H1 (cell line): Measurements from ENCODE around the gene ZBTB38. TPM values are rescaled to one million over a fixed set of nuclear protein-coding genes. Genes with fewer than 3 reads are reported as not detected.

ENCODE experiments used
- ASH2L ChIP-seq: fragments of 200-600, 300-600 bp; sonication (generic); IDR thresholded peaks from one replicate; pipeline ENCODE4 v1.7.1; 2017; ENCODE audit warnings: low read length
- BCL11A ChIP-seq, 2 experiments: IDR thresholded peaks; one replicate each; pipeline ENCODE4 v1.6.1; 2011; ENCODE audit warnings: low read depth in 2 of 2, low read length in 2 of 2, mild to moderate bottlenecking in 2 of 2
- BRCA1 ChIP-seq: IDR thresholded peaks from 2 replicates; pipeline ENCODE4 v1.6.1; 2012; ENCODE audit warnings: low read depth, low read length, improper control_type of control experiment
- CBX8 ChIP-seq: fragments of 300-800, 300-1000 bp; sonication (generic); IDR thresholded peaks from 2 replicates; pipeline ENCODE4 v1.7.1; 2016; ENCODE audit warnings: low read depth, low read length, borderline replicate concordance
- CREB1 ChIP-seq: IDR thresholded peaks from 2 replicates; pipeline ENCODE4 v1.6.1; 2012; ENCODE audit warnings: inconsistent platforms
- EGR1 ChIP-seq: IDR thresholded peaks from 2 replicates; pipeline ENCODE4 v1.6.1; 2011; ENCODE audit warnings: low read depth, low read length, borderline replicate concordance
- EP300 ChIP-seq, 2 experiments: IDR thresholded peaks; 1 replicate in 1 of 2; 2 replicates in 1 of 2; pipeline ENCODE4 v1.6.1; 2011 to 2012; ENCODE audit warnings: low read depth in 2 of 2, low read length in 2 of 2, mild to moderate bottlenecking in 2 of 2, borderline replicate concordance in 1 of 2, inconsistent platforms in 1 of 2, moderate library complexity in 1 of 2
- KDM1A ChIP-seq: fragments of 200-600, 300-600 bp; sonication (generic); IDR thresholded peaks from 2 replicates; pipeline ENCODE4 v1.7.1; 2016; ENCODE audit warnings: mild to moderate bottlenecking, low read length, borderline replicate concordance
- KDM4A ChIP-seq: IDR thresholded peaks from one replicate; pipeline ENCODE4 v1.7.1; 2012; ENCODE audit warnings: low read depth, mild to moderate bottlenecking, moderate library complexity, low read length, inconsistent platforms; ENCODE audit not compliant: severe bottlenecking
- KDM5A ChIP-seq: fragments of 200-600 bp; IDR thresholded peaks from 2 replicates; pipeline ENCODE4 v1.7.1; 2012; ENCODE audit warnings: mild to moderate bottlenecking, low read length, inconsistent platforms, mixed read lengths
- POLR2A ChIP-seq, 2 experiments: IDR thresholded peaks; 1 replicate in 1 of 2; 2 replicates in 1 of 2; pipeline ENCODE4 v1.6.1; 2011; ENCODE audit warnings: low read depth in 2 of 2, low read length in 2 of 2, mild to moderate bottlenecking in 2 of 2; ENCODE audit errors: control extremely low read depth in 1 of 2
- RBBP5 ChIP-seq: IDR thresholded peaks from 2 replicates; pipeline ENCODE4 v1.7.1; 2012; ENCODE audit warnings: low read depth, mild to moderate bottlenecking, inconsistent platforms, low read length, moderate library complexity, borderline replicate concordance
- SAP30 ChIP-seq: fragments of 300-600 bp; sonication (generic); IDR thresholded peaks from 2 replicates; pipeline ENCODE4 v1.7.1; 2012; ENCODE audit warnings: low read length, moderate library complexity, mild to moderate bottlenecking, inconsistent platforms; ENCODE audit not compliant: insufficient read depth, insufficient replicate concordance
- SIX5 ChIP-seq: IDR thresholded peaks from 2 replicates; pipeline ENCODE4 v1.6.1; 2011; ENCODE audit warnings: mild to moderate bottlenecking, low read depth, low read length
- SRF ChIP-seq: IDR thresholded peaks from 2 replicates; pipeline ENCODE4 v1.6.1; 2011; ENCODE audit warnings: mild to moderate bottlenecking, low read depth, low read length, moderate library complexity
- TAF1 ChIP-seq: IDR thresholded peaks from 2 replicates; pipeline ENCODE4 v1.6.1; 2011; ENCODE audit warnings: mild to moderate bottlenecking, low read depth, low read length
- YY1 ChIP-seq: IDR thresholded peaks from 2 replicates; pipeline ENCODE4 v1.6.1; 2011; ENCODE audit warnings: low read depth, mild to moderate bottlenecking, low read length
- polyA plus RNA-seq, 7 experiments: library from polyadenylated mRNA; depleted of rRNA in 3 of 7; stranded (reverse) in 5 of 7; unstranded in 2 of 7; fragments of >200 nt in 5 of 7; fragments of 200-250 nt in 2 of 7; gene quantifications; 1 replicate in 5 of 7; 2 replicates in 1 of 7; 4 replicates in 1 of 7; pipeline versions ENCODE4 v1.2.1 to v1.2.3, GENCODE V29; 2011 to 2013; ENCODE audit warnings: missing spikeins in 2 of 7, mixed read lengths in 2 of 7
- total RNA-seq: library from RNA; stranded (reverse); fragmentation: NEBNext Ultra II Directional; extraction: Animal tissue kit (Norgen Biotek cat#: 25700); gene quantifications from 2 replicates; pipeline ENCODE4 v1.2.1, GENCODE V29; 2021
- TF ChIP-seq, protein P1 (sequence below): IDR thresholded peaks from 2 replicates; pipeline ENCODE4 v1.6.1; 2011; ENCODE audit warnings: low read length, improper control_type of control experiment
- TF ChIP-seq, protein P2 (sequence below), 3 experiments: IDR thresholded peaks; 1 replicate in 2 of 3; 2 replicates in 1 of 3; pipeline versions ENCODE4 v1.5.1 to v1.6.1; 2011; ENCODE audit warnings: low read length in 3 of 3, mild to moderate bottlenecking in 3 of 3, inconsistent platforms in 2 of 3, low read depth in 1 of 3, moderate library complexity in 1 of 3; ENCODE audit not compliant: insufficient read depth in 1 of 3; ENCODE audit errors: control extremely low read depth in 1 of 3
- TF ChIP-seq, protein P3 (sequence below): IDR thresholded peaks from 2 replicates; pipeline ENCODE4 v1.6.1; 2012; ENCODE audit warnings: inconsistent platforms

The ZBTB38 gene
- total and polyA plus RNA-seq, 2 of the 8 experiments (the other 6 are each of a cell fraction or from before 2014, with no cell fraction given): 4.4 to 10.5 TPM

DNA sequence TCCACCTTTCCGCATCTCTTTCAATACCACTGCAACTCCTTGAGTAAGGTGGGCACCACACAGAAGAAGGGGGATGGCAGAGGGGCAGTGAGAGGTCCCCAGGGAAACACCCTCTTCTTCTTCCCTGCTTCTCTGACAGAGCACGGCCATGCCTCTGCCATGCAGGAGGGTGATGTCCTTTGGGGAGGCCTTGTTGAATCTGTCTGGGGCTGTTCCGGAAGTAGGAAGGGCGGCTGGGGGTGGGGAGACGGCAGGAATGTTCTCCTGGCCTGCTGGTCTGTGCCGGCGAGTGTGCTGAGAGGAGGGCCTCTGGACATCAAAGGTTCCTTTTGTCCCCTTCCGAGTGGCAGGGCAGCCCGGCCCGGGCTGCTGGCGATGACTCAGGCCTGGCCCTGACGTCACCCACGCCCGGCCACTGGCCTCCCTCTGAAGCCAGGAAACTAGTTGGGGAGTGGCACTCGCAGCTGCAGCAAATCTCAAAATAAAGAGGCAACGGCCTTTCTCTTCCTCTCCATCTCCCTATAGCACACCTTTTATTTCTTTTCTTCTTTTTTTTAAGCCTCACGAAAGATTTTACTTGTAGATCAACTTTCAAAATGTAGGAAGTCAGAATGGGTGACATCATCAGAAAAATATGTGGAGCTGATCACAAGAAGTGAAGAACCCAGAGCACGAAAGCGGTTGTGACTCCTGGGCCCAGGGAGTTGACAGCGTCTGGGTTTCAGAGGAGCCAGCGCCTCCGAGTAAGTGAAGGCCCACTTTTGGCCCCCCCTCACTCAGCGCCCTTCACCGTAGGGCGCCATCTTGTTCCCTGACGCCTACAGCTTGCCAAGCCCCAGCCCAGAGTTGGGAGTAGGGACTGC lies at the start of gene ZBTB38 (continued):
- TF ChIP-seq EP300 (IDR thresholded peaks at IDR 0.05; ENCODE audit: borderline replicate concordance in 1 of 2, low read depth in 2 of 2, low read length in 2 of 2) (0 out of 3 replicates have a peak, but pooled peaks of 1 of the 2 experiments have one; percentile 9), SIX5 (no peak), BRCA1 (no peak), BCL11A (IDR thresholded peaks at IDR 0.05; ENCODE audit: low read depth in 2 of 2, low read length in 2 of 2) (no peak), EGR1 (no peak), POLR2A (IDR thresholded peaks at IDR 0.05; ENCODE audit: control extremely low read depth in 1 of 2, low read depth in 2 of 2, low read length in 2 of 2) (peak in 1 of 2 experiments; percentile 73; a peak in 2 of 3 replicates), RBBP5 (no peak; the same call in 1 of the 2 replicates), KDM4A (no peak), KDM1A (no peak), YY1 (peak; percentile 84), ASH2L (peak; percentile 40), CREB1 (peak; percentile 81), CBX8 (no peak), SRF (no peak), TAF1 (peak; percentile 69), SAP30 (no peak), KDM5A (no peak)
- TF ChIP-seq, protein P1, sequence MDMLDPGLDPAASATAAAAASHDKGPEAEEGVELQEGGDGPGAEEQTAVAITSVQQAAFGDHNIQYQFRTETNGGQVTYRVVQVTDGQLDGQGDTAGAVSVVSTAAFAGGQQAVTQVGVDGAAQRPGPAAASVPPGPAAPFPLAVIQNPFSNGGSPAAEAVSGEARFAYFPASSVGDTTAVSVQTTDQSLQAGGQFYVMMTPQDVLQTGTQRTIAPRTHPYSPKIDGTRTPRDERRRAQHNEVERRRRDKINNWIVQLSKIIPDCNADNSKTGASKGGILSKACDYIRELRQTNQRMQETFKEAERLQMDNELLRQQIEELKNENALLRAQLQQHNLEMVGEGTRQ: no peak
- TF ChIP-seq, protein P2, sequence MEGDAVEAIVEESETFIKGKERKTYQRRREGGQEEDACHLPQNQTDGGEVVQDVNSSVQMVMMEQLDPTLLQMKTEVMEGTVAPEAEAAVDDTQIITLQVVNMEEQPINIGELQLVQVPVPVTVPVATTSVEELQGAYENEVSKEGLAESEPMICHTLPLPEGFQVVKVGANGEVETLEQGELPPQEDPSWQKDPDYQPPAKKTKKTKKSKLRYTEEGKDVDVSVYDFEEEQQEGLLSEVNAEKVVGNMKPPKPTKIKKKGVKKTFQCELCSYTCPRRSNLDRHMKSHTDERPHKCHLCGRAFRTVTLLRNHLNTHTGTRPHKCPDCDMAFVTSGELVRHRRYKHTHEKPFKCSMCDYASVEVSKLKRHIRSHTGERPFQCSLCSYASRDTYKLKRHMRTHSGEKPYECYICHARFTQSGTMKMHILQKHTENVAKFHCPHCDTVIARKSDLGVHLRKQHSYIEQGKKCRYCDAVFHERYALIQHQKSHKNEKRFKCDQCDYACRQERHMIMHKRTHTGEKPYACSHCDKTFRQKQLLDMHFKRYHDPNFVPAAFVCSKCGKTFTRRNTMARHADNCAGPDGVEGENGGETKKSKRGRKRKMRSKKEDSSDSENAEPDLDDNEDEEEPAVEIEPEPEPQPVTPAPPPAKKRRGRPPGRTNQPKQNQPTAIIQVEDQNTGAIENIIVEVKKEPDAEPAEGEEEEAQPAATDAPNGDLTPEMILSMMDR (IDR thresholded peaks at IDR 0.05; ENCODE audit: control extremely low read depth in 1 of 3, insufficient read depth in 1 of 3, low read depth in 1 of 3, low read length in 3 of 3): peak in 1 of 3 experiments; percentile 1; a peak in 1 of 4 replicates
- TF ChIP-seq, protein P3, sequence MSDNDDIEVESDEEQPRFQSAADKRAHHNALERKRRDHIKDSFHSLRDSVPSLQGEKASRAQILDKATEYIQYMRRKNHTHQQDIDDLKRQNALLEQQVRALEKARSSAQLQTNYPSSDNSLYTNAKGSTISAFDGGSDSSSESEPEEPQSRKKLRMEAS: peak; percentile 68
